PC-3 (cell line): ENCODE measurements around the gene MRGPRD. TPM values are rescaled to one million over a fixed set of nuclear protein-coding genes. Genes with fewer than 3 reads are reported as not detected.

ENCODE experiments used
- ATAC-seq: fragments of 200-7000 bp; cut with Tn5 transposase; 2 replicates; pipeline ENCODE4 v1.9.1; 2020; ENCODE audit warnings: mild to moderate bottlenecking, moderate library complexity
- BruUV-seq: library from RNA; stranded (reverse); fragments of 400-500 nt; replicated peaks from 2 replicates; lab custom pipeline; 2021; lab: Mats Ljungman, UMichigan
- CTCF ChIA-PET: fragments of 300-600 bp; sonication (Branson Sonifier 250); formaldehyde crosslinking; loops from one replicate; lab custom pipeline; 2022; ENCODE audit warnings: antibody characterized with exemption; lab: Charles Lee
- POLR2A ChIA-PET: fragments of 300-600 bp; sonication (Branson Sonifier 250); formaldehyde crosslinking; loops from one replicate; lab custom pipeline; 2022; ENCODE audit warnings: antibody characterized with exemption; ENCODE audit not compliant: unreplicated experiment; lab: Charles Lee
- DNase-seq: peaks from one replicate; pipeline ENCODE4 v3.0.0-alpha.2; 2015
- H2AFZ ChIP-seq: fragments of 300-600 bp; sonication (generic); 2 replicates; pipeline ENCODE4 v1.6.0; 2016; ENCODE audit warnings: antibody characterized with exemption, low read length
- H3F3A ChIP-seq: fragments of 300-600 bp; sonication (generic); one replicate; pipeline ENCODE4 v1.6.0; 2017; ENCODE audit warnings: antibody characterized with exemption, low read length, control low read depth, mild to moderate bottlenecking; ENCODE audit not compliant: unreplicated experiment
- H3K27ac ChIP-seq: fragments of 300-600 bp; sonication (generic); 2 replicates; pipeline ENCODE4 v1.5.1; 2016; ENCODE audit warnings: mild to moderate bottlenecking, low read length
- H3K27me3 ChIP-seq: fragments of 300-600 bp; sonication (generic); 2 replicates; pipeline ENCODE4 v1.6.1; 2016; ENCODE audit warnings: low read length, mixed read lengths
- H3K36me3 ChIP-seq: fragments of 300-600 bp; sonication (generic); 2 replicates; pipeline ENCODE4 v1.6.1; 2016; ENCODE audit warnings: low read depth, mixed run types, low read length, mixed read lengths
- H3K4me1 ChIP-seq: fragments of 300-600 bp; sonication (generic); 2 replicates; pipeline ENCODE4 v1.5.1; 2016; ENCODE audit warnings: low read length; ENCODE audit not compliant: insufficient read depth
- H3K4me2 ChIP-seq: fragments of 300-600 bp; sonication (generic); 2 replicates; pipeline ENCODE4 v1.6.0; 2016; ENCODE audit warnings: low read length
- H3K4me3 ChIP-seq: fragments of 300-600 bp; sonication (generic); 2 replicates; pipeline ENCODE4 v1.5.1; 2016; ENCODE audit warnings: mild to moderate bottlenecking, low read length, mixed read lengths
- H3K79me2 ChIP-seq: fragments of 300-600 bp; sonication (generic); 2 replicates; pipeline ENCODE4 v1.6.1; 2017; ENCODE audit warnings: low read length, mixed read lengths
- H3K9ac ChIP-seq: fragments of 300-600 bp; sonication (generic); 2 replicates; pipeline ENCODE4 v1.6.0; 2016; ENCODE audit warnings: mild to moderate bottlenecking, low read length
- H3K9me2 ChIP-seq: fragments of 300-600 bp; sonication (generic); replicated peaks from 2 replicates; pipeline ENCODE4 v1.6.1; 2016; ENCODE audit warnings: mixed run types, low read length, mixed read lengths
- H3K9me3 ChIP-seq: fragments of 300-600 bp; sonication (generic); 2 replicates; pipeline ENCODE4 v1.6.1; 2016; ENCODE audit warnings: low read length, mixed read lengths
- H4K20me1 ChIP-seq: fragments of 300-600 bp; sonication (generic); 2 replicates; pipeline ENCODE4 v1.6.1; 2016; ENCODE audit warnings: low read length, mixed read lengths
- CTCF ChIP-seq: fragments of 300-600 bp; sonication (generic); conservative IDR thresholded peaks from 2 replicates; pipeline ENCODE4 v1.5.1; 2017; ENCODE audit warnings: antibody characterized with exemption, low read depth, mild to moderate bottlenecking, low read length
- EZH2 ChIP-seq: fragments of 300-600 bp; sonication (generic); IDR thresholded peaks from one replicate; pipeline ENCODE4 v1.6.1; 2017; ENCODE audit warnings: antibody characterized with exemption, mild to moderate bottlenecking, low read length; ENCODE audit not compliant: unreplicated experiment
- EZH2phosphoT487 ChIP-seq: fragments of 300-600 bp; sonication (generic); IDR thresholded peaks from 2 replicates; pipeline ENCODE4 v1.6.1; 2018; ENCODE audit warnings: mild to moderate bottlenecking, antibody characterized with exemption, low read length, borderline replicate concordance
- intact Hi-C: fragments of 100-400 bp; cut with micrococcal nuclease; formaldehyde crosslinking; loops from 2 replicates; pipeline ENCODE4 v1.9.0; 2023
- total RNA-seq: library from RNA; depleted of rRNA; stranded (reverse); fragments of >200 nt; gene quantifications from 2 replicates; pipeline ENCODE4 v1.2.3, GENCODE V29; 2014

MRGPRD gene
- total RNA-seq, 1 experiment from 2014 or later: not detected

GRCh38 chr11:68994894-68995285, 14.1 kb upstream of the MRGPRD start:
- intact Hi-C loops: no loop called here
- no peak overlapping the region for H3K4me3 ChIP-seq
- ChIA-PET POLR2A (no interaction called here), CTCF (no interaction called here)
- DNase-seq (no peak), ATAC-seq (no peak)
- 0 out of 2 replicates have a peak, but pooled peaks cover 11% of the 10 kb centered on the region for H3K27me3 ChIP-seq
- no peaks in the 10 kb centered on the region for H3K9me3 ChIP-seq
- BruUV-seq: no TSS peak
- TF ChIP-seq EZH2 (no peak), EZH2phosphoT487 (no peak), CTCF (no peak)
- H2AFZ ChIP-seq: no peak overlapping the region
- H3K79me2 ChIP-seq: no peaks in the 10 kb centered on the region
- H3K9me2 ChIP-seq: no peaks in the 10 kb centered on the region
- H3K4me1 ChIP-seq: no peaks in the 10 kb centered on the region
- H3K27ac ChIP-seq: no peak overlapping the region
- no peak overlapping the region for H3K9ac ChIP-seq
- H3F3A ChIP-seq: no peaks in the 10 kb centered on the region
- H3K36me3 ChIP-seq: no peaks in the 10 kb centered on the region
- H4K20me1 ChIP-seq: no peaks in the 10 kb centered on the region
- H3K4me2 ChIP-seq: no peak overlapping the region

GRCh38 chr11:68994161-68994893, 13.5 kb upstream of the MRGPRD start:
- TF ChIP-seq EZH2: no peak
- no peak for TF ChIP-seq CTCF
- TF ChIP-seq EZH2phosphoT487: no peak
- no peaks in the 10 kb centered on the region for H3K36me3 ChIP-seq
- H3K27ac ChIP-seq: no peak overlapping the region
- no peak overlapping the region for H3K4me2 ChIP-seq
- no TSS peak for BruUV-seq
- no peaks in the 10 kb centered on the region for H4K20me1 ChIP-seq
- no peak for ATAC-seq
- no peak overlapping the region for H3K4me3 ChIP-seq
- no peak overlapping the region for H2AFZ ChIP-seq
- no peaks in the 10 kb centered on the region for H3K9me2 ChIP-seq
- H3K9ac ChIP-seq: no peak overlapping the region
- peaks cover 15% of the 10 kb centered on the region; the same call in 1 of the 2 replicates for H3K27me3 ChIP-seq
- H3K4me1 ChIP-seq: no peaks in the 10 kb centered on the region
- DNase-seq: no peak
- no peaks in the 10 kb centered on the region for H3F3A ChIP-seq
- CTCF ChIA-PET: no interaction called here
- H3K79me2 ChIP-seq: no peaks in the 10 kb centered on the region
- intact Hi-C loops: no loop called here
- POLR2A ChIA-PET: no interaction called here
- H3K9me3 ChIP-seq: no peaks in the 10 kb centered on the region

- no peak overlapping the region for H3K4me2 ChIP-seq
- H3K9me3 ChIP-seq: no peaks in the 10 kb centered on the region
- no peaks in the 10 kb centered on the region for H3K79me2 ChIP-seq
- no peak for ATAC-seq
- H2AFZ ChIP-seq: no peak overlapping the region
- POLR2A ChIA-PET: no interaction called here
- no peak overlapping the region for H3K9ac ChIP-seq
- H3K4me3 ChIP-seq: no peak overlapping the region
- no peaks in the 10 kb centered on the region for H4K20me1 ChIP-seq
- no peaks in the 10 kb centered on the region for H3K9me2 ChIP-seq
- intact Hi-C loops: no loop called here
- no peak overlapping the region for H3K27ac ChIP-seq
- no TSS peak for BruUV-seq
- no peaks in the 10 kb centered on the region for H3K4me1 ChIP-seq
- CTCF ChIA-PET: no interaction called here
- no peak for DNase-seq
- peaks cover 16% of the 10 kb centered on the region; the same call in 1 of the 2 replicates for H3K27me3 ChIP-seq
- TF ChIP-seq EZH2: no peak
- H3F3A ChIP-seq: no peaks in the 10 kb centered on the region
- no peaks in the 10 kb centered on the region for H3K36me3 ChIP-seq
Measured at GRCh38 chr11:68993546-68993945, 12.8 kb upstream of the MRGPRD start.
